HL-60/S4 treated with phorbol 12-myristate 13-acetate at 8.2 ng/mL for 4 days and 3 days (cell line): ENCODE measurements around the gene ZBTB12.
"Not testable (repeated sequence)": the region's sequence is repeated elsewhere in the genome, so short reads cannot be mapped to it uniquely, and the experiment has no call there.

ENCODE experiments used
- in situ Hi-C: fragments of 300-500 bp; cut with MboI; formaldehyde crosslinking; loops from 2 replicates; pipeline ENCODE4 v1.15.0; 2022; ENCODE audit warnings: low sequenced_read_pairs

ZBTB12 gene, protein sequence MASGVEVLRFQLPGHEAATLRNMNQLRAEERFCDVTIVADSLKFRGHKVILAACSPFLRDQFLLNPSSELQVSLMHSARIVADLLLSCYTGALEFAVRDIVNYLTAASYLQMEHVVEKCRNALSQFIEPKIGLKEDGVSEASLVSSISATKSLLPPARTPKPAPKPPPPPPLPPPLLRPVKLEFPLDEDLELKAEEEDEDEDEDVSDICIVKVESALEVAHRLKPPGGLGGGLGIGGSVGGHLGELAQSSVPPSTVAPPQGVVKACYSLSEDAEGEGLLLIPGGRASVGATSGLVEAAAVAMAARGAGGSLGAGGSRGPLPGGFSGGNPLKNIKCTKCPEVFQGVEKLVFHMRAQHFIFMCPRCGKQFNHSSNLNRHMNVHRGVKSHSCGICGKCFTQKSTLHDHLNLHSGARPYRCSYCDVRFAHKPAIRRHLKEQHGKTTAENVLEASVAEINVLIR

DNA sequence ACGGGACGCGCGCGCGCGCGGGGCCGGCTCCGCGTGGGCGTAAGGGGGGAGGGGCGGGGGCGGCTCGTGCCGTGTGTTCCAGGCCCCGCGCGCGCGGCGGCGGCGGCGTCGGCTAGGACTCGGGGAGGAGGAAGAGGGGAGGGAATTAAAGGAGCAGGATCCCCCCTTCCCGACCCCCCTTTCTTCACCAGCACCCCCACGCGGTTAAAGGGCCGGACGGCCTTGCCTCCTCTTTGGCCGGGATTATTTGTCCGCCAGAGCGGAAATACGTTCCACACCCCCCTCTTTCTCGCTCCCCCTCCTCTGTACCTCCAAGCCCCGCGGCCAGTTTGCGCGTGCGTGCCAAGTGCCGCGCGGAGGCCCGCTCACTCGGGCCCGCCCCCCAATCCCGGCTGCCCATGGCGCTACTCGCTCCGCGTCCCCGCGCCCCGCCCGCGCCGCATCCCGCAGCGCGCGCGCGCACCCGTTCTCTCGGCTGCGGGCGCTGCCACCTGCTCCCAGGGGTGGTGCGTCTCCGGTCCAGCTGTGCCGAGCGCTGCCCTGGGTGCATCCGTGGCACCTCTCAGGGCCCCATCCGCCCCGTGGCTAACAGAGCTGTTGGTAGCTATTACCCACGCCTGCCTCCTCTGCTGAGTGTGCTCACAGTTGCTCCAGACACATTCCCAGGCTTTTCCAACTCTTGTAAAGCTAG lies at the start of gene ZBTB12:
Gene ZBTB12, minus strand, starts transcription at position 134 of the 691 bp plus-strand sequence. CDS start 781 bp downstream, outside the sequence.
- in situ Hi-C loops, result no loop called here

DNA sequence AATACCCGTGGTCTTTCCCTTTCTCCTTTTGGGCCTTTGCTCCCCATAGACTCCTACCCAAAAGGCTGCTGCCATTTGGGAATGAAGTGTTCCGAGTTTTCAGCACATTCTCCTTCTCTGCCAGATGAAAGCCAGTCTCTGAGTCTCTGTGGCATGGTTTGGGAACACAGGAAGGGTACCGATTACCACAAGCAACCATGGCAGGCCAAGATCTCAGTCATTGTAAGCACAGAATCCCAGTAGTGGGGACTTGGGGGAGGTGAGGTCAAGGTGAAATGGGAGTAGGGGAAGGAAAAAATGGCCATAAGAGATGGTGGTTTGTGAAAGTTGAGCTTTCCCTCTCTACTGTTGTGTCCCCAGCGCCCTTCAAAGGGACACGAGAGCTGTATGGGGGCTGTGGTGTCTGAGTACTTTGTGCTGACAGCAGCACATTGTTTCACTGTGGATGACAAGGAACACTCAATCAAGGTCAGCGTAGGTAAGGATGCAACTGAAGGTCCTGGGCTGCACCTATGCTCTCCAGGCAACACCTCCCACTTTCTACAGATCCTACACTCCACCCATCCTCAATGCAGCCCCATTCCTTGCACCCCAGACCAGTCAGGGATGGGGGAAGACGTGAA lies 48.2 kb upstream of the ZBTB12 start:
- in situ Hi-C loops, result loop anchor here (25.0 kb wide), 1 partner anchor 288 kb away; the partner anchor contains the start of genes APOM, BAG6, C6orf47 and CSNK2B

DNA sequence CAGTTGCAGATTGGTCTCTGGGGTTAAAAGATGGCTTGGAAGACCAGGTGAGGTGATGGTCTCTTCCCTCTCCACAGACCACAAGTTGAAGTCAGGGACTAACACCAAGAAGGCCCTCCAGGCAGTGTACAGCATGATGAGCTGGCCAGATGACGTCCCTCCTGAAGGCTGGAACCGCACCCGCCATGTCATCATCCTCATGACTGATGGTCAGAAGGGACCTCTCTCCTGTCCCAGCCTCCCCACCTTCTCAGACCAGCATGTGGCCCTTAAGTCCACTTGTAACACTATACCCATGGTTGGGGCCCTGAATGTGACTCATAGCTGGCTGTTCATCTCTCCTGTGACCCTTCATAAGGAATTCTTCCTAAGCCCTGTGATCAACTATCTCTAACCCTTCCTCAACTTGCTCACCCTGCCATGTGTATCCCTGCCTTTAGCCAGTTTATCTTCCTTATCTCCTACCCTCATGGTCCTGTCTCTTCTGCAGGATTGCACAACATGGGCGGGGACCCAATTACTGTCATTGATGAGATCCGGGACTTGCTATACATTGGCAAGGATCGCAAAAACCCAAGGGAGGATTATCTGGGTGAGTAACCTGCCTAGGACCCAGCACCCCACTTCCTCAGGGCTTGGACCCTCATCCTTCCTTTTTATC lies 47.0 kb upstream of the ZBTB12 start:
- in situ Hi-C loops, result no loop called here

DNA sequence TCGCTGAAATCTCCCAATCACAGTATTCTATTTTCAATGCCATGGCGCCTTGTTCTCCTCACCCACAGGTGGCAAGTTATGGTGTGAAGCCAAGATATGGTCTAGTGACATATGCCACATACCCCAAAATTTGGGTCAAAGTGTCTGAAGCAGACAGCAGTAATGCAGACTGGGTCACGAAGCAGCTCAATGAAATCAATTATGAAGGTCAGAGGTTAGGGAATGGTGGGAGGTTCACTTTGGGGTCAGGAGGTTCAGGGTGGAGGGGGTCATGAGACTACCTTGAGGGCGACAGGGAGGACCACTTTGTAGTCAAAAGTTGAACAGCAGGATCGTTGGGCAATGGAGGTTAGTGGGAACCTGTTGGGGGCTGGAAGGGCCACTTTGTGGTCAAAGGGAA lies 46.4 kb upstream of the ZBTB12 start:
- in situ Hi-C loops, result no loop called here

DNA sequence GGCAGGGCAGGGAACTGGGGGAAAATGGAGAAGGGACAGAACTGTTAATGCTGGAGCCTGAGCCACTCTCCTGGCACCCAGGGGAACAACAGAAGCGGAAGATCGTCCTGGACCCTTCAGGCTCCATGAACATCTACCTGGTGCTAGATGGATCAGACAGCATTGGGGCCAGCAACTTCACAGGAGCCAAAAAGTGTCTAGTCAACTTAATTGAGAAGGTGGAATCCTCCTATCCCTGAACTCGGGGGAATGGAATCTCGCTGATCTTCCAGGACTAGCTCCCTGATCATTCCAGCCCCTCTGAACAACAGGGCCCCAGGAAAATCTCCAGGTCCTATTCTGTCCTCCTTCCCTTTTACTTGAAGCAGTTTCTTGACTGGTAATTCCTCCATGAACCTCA lies 46.0 kb upstream of the ZBTB12 start:
- in situ Hi-C loops, result no loop called here

DNA sequence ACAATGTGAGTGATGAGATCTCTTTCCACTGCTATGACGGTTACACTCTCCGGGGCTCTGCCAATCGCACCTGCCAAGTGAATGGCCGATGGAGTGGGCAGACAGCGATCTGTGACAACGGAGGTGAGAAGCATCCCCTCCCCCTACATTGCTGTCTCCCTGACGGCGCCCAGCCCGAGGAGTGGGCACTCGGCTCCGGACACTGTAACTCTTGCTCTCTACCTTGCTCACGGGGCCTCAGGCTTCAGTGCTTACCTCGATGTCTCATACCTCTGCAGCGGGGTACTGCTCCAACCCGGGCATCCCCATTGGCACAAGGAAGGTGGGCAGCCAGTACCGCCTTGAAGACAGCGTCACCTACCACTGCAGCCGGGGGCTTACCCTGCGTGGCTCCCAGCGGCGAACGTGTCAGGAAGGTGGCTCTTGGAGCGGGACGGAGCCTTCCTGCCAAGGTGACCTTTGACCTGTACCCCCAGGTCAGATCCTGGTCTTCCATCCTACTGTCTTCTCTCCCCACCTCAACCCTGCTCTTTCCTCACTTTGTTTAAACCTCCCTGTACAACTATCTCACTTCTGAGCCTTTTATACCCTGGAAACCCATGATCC lies 45.3 kb upstream of the ZBTB12 start:
- in situ Hi-C loops, result no loop called here

DNA sequence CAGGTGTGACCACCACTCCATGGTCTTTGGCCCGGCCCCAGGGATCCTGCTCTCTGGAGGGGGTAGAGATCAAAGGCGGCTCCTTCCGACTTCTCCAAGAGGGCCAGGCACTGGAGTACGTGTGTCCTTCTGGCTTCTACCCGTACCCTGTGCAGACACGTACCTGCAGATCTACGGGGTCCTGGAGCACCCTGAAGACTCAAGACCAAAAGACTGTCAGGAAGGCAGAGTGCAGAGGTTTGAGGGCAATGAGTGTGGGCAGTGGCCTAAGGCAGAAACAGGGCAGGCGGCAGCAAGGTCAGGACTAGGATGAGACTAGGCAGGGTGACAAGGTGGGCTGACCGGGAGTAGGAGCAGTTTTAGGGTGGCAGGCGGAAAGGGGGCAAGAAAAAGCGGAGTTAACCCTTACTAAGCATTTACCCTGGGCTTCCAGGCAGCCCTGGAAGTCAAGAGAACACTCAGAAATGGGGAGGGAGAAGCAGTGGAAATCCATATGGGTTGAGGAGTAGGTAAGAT lies 44.5 kb upstream of the ZBTB12 start:
- in situ Hi-C loops, result no loop called here

DNA sequence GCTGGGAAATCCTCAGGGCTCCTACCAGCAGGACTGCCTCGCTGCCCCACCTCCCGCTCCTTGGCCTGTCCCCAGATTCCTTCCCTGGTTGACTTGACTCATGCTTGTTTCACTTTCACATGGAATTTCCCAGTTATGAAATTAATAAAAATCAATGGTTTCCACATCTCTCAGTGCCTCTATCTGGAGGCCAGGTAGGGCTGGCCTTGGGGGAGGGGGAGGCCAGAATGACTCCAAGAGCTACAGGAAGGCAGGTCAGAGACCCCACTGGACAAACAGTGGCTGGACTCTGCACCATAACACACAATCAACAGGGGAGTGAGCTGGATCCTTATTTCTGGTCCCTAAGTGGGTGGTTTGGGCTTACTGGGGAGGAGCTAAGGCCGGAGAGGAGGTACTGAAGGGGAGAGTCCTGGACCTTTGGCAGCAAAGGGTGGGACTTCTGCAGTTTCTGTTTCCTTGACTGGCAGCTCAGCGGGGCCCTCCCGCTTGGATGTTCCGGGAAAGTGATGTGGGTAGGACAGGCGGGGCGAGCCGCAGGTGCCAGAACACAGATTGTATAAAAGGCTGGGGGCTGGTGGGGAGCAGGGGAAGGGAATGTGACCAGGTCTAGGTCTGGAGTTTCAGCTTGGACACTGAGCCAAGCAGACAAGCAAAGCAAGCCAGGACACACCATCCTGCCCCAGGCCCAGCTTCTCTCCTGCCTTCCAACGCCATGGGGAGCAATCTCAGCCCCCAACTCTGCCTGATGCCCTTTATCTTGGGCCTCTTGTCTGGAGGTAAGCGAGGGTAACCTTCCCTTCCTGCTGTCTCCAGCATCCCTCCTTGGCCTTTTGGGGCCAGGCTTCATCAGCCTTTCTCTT lies 43.9 kb upstream of the ZBTB12 start, which contains the start of gene CFB:
Gene CFB, plus strand, starts transcription at position 589 of the 863 bp plus-strand sequence. Its CDS starts 127 bp downstream, at position 716.
- in situ Hi-C loops, result no loop called here

DNA sequence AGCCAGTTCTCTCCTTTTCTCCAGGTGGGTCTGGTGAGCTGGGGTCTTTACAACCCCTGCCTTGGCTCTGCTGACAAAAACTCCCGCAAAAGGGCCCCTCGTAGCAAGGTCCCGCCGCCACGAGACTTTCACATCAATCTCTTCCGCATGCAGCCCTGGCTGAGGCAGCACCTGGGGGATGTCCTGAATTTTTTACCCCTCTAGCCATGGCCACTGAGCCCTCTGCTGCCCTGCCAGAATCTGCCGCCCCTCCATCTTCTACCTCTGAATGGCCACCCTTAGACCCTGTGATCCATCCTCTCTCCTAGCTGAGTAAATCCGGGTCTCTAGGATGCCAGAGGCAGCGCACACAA lies 43.2 kb upstream of the ZBTB12 start:
- in situ Hi-C loops, result no loop called here

DNA sequence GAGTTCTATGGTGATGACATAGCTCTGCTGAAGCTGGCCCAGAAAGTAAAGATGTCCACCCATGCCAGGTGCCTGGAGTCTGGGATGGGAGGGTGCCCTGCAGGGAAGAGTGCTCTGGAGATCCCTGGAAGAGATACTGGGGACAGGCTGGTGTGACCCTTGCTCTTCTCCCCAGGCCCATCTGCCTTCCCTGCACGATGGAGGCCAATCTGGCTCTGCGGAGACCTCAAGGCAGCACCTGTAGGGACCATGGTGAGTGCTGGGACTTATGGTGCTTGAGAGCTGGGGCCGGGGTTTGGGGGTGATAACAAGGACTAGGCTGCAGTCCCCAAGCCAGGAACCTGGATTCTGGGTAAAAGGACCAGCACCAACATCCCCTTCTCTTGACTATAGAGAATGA lies 41.9 kb upstream of the ZBTB12 start:
- in situ Hi-C loops, result no loop called here

DNA sequence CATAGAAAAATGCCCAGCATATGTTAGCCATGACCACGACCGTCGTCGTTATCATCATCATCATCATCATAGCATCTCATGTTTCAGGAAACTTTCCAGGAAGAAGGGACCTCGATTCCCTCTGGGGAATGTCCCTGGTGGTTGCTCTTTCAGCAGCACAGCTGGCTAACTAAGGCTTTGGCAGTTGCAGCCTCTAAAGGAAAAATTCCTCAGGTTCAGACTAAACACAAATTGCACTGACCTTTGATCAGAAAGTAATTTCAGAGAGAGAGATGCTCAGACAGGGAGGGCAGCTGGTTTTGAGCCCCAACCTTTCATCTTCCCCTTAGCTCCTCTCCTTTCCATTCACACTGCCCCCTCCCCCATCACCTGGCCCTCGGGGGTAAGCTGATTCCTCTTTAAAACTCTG lies 38.4 kb upstream of the ZBTB12 start:
- in situ Hi-C loops, result no loop called here

DNA sequence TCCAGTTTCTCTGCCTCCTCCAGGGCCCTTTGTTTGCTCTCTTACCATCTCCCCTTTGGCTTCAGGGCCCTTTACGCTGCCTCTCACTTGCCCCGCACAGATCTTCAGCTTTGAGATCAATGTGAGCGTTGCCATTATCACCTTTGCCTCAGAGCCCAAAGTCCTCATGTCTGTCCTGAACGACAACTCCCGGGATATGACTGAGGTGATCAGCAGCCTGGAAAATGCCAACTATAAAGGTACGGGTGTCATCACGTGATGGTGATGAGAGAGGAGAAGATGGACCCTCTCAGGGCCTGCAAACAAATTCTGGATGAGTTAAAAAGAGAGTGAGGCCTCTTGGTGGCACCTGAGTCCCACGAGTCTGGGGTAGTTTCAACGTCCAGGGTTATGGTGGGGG lies 33.9 kb upstream of the ZBTB12 start:
- in situ Hi-C loops, result no loop called here

DNA sequence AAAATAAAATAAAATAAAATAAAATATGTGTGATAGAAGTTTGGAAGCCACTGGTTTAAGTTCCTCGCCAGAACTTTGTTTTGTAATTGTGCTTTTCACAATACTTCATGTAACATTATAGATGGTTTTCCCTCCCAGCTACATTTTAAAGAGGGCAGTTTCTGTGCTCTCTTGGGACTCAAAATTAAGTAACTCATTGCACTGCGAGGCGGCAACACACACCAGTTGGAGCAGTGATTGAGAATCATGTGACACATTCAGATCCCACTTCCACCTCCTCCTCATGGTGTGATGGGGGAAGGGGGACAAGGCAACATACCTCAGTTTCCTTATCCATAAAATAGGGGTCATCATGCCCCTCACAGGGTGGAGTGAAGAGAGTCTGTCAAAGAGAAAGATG lies 33.1 kb upstream of the ZBTB12 start:
- in situ Hi-C loops, result no loop called here

DNA sequence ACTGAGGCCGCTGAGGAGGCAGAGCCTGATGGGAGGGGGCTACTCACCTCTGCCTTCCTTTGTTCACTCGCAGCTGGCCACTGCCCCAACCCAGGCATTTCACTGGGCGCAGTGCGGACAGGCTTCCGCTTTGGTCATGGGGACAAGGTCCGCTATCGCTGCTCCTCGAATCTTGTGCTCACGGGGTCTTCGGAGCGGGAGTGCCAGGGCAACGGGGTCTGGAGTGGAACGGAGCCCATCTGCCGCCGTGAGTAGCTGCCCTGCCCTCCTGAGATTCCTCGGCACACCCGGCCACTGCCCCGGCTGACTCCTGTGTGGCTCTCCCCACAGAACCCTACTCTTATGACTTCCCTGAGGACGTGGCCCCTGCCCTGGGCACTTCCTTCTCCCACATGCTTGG lies 31.7 kb upstream of the ZBTB12 start:
- in situ Hi-C loops, result no loop called here

DNA sequence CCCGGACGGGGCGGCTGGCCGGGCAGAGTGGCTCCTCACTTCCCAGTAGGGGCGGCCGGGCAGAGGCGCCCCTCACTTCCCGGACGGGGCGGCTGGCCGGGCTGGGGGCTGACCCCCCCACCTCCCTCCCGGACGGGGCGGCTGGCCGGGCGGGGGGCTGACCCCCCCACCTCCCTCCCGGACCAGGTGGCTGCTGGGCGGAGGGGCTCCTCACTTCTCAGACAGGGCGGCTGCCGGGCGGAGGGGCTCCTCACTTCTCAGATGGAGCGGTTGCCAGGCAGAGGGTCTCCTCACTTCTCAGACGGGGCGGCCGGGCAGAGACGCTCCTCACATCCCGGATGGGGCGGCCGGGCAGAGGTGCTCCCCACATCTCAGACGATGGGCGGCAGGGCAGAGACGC lies 30.3 kb upstream of the ZBTB12 start:
- in situ Hi-C loops, result not testable (repeated sequence)

DNA sequence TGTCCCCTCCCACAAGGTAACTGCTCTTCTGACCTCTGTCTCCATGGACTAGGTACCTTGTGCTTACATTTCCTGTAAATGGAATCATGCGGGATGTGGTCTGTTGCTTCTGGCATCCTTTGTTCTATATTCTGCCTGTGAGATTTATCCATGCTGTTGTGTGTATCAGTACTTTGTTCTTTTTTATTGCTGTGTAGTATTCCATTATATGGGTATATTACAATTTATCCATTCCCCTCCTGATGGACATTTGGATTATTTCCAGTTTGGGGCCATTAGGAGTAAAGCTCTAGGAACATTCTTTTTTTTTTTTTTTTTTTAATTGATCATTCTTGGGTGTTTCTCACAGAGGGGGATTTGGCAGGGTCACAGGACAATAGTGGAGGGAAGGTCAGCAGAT lies 29.1 kb upstream of the ZBTB12 start:
- in situ Hi-C loops, result no loop called here

DNA sequence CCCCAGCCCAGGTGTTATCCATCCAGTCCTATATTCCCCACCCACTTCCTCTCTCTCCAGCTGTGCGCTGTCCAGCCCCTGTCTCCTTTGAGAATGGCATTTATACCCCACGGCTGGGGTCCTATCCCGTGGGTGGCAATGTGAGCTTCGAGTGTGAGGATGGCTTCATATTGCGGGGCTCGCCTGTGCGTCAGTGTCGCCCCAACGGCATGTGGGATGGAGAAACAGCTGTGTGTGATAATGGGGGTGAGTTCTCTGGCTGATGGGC lies 26.7 kb upstream of the ZBTB12 start:
- in situ Hi-C loops, result no loop called here

DNA sequence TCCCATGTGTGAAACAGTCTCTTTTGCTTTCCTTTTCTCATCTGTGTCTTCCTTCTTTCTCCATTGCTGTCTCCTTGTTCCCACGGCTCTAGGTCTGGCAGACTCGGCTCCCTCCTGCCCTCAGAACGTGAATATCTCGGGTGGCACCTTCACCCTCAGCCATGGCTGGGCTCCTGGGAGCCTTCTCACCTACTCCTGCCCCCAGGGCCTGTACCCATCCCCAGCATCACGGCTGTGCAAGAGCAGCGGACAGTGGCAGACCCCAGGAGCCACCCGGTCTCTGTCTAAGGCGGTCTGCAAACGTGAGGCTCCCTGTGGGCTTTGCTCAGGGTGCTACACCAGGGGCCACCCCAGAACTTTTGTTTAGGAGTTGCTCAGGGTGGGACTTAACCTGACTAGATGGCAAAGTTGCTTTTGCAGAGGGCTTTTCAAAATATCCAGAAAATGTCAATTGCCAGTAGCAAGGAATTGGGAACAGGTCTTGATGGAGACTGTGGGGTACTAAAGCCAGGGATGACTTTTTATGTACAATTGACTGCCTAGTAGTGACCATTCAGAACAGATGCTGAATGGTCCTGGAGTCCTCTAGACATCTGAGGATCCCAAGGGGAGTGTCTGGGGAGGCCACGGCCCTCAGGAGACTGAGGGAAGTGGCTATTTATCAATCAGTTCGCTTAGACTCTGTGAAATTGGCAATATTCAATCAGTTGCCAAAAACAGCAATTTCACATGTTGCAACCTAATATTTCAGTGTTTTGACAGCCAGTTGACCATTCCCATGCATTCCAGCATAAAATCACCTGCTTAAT lies 26.2 kb upstream of the ZBTB12 start:
- in situ Hi-C loops, result no loop called here

DNA sequence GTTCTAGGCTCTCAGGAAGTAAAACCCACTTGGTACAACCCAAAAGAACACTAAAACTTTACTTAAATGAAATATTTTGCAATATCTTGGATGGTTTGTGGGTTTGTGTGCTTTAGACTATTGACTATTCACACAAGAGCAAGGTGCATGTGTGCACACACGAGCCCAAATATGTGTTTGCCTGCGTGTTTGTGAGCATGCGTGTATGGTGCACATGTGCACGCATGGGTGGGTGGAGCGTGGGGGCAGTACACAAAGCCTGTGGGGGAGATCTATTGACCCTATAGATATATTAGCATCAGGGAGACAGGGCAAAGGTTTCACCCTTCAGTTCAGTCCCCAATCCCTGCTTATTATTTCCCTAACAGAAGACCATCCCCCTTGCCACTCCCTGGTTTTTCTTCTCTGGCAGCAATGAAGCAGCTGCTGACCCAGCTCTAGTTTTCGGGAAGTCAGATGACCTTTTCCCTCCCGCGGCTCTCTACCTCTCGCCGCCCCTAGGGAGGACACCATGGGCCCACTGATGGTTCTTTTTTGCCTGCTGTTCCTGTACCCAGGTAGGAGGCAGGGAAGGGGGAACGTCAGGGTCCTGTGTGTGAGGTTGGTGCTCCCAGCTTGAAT lies 25.5 kb upstream of the ZBTB12 start, which contains the start of gene C2:
Gene C2, plus strand, starts transcription at position 476 of the 621 bp plus-strand sequence. Its CDS starts 36 bp downstream, at position 512.
- in situ Hi-C loops, result no loop called here
